H1 (cell line): ENCODE measurements around the gene ACE.

Experiments used
- BACH1 ChIP-seq: IDR thresholded peaks from 2 replicates; pipeline ENCODE4 v1.6.1; 2012; ENCODE audit warnings: low read length, improper control_type of control experiment
- NANOG ChIP-seq: IDR thresholded peaks from 2 replicates; pipeline ENCODE4 v1.6.1; 2011; ENCODE audit warnings: low read length, low read depth, mild to moderate bottlenecking, inconsistent platforms; ENCODE audit not compliant: insufficient read depth, poor library complexity, severe bottlenecking
- POLR2AphosphoS5 ChIP-seq: IDR thresholded peaks from 2 replicates; pipeline ENCODE4 v1.6.1; 2011; ENCODE audit warnings: low read depth, low read length
- RAD21 ChIP-seq, 2 experiments: IDR thresholded peaks in 1 of 2; conservative IDR thresholded peaks in 1 of 2; 2 replicates each; pipeline ENCODE4 v1.6.1; 2011; ENCODE audit warnings: low read depth in 2 of 2, low read length in 2 of 2, improper control_type of control experiment in 1 of 2, inconsistent platforms in 1 of 2, mild to moderate bottlenecking in 1 of 2, moderate library complexity in 1 of 2
- YY1 ChIP-seq: IDR thresholded peaks from 2 replicates; pipeline ENCODE4 v1.6.1; 2011; ENCODE audit warnings: low read depth, mild to moderate bottlenecking, low read length

- TF ChIP-seq POLR2AphosphoS5 (no peak), RAD21 (IDR thresholded peaks at IDR 0.05 in 1 of 2, conservative IDR thresholded peaks at IDR 0.05 in 1 of 2; ENCODE audit: low read depth in 2 of 2, low read length in 2 of 2) (no peak), NANOG (no peak), YY1 (no peak), BACH1 (no peak)
These were observed 63.7 kb downstream of the ACE start for GRCh38 chr17:63540590-63540989.
